Right atrium auricular region (tissue), 2 donors: ENCODE measurements around the gene AGAP5. TPM values are rescaled to one million over a fixed set of nuclear protein-coding genes. Genes with fewer than 3 reads are reported as not detected.
"Not testable (repeated sequence)": the region's sequence is repeated elsewhere in the genome, so short reads cannot be mapped to it uniquely, and the experiment has no call there.

Experiments
- DNase-seq: peaks from one replicate; pipeline ENCODE4 v3.0.0-alpha.2; 2019; ENCODE audit warnings: low spot score
- H3K27ac ChIP-seq, 2 donors: fragments of 200-600 bp; sonication (generic); 1 replicate in 1 of 2; 2 replicates in 1 of 2; pipeline ENCODE4 v1.5.1; 2016 to 2019
- H3K27me3 ChIP-seq, 2 donors: fragments of 200-600 bp; sonication (generic); one replicate each; pipeline versions ENCODE4 v1.5.1 to v1.6.0; 2017 to 2019
- H3K36me3 ChIP-seq: fragments of 200-600 bp; sonication (generic); one replicate; pipeline ENCODE4 v1.5.1; 2016
- H3K4me1 ChIP-seq, 2 donors: fragments of 200-600 bp; sonication (generic); one replicate each; pipeline versions ENCODE4 v1.5.1 to v1.6.0; 2017 to 2019
- H3K4me3 ChIP-seq, 2 donors: fragments of 200-600 bp; sonication (generic); 1 replicate in 1 of 2; 2 replicates in 1 of 2; pipeline ENCODE4 v1.5.1; 2017 to 2019; ENCODE audit warnings: mild to moderate bottlenecking in 1 of 2, moderate library complexity in 1 of 2
- H3K9me3 ChIP-seq, 2 donors: fragments of 200-600 bp; sonication (generic); one replicate each; pipeline ENCODE4 v1.5.1; 2019
- CTCF ChIP-seq, 2 donors: fragments of 200-600 bp; sonication (generic); IDR thresholded peaks; one replicate each; pipeline ENCODE4 v1.5.1; 2019; ENCODE audit warnings: antibody characterized with exemption in 2 of 2
- total RNA-seq, 2 donors: library from RNA; depleted of rRNA; stranded (reverse); fragments of >200 nt; gene quantifications; one replicate each; pipeline ENCODE4 v1.1.0, GENCODE V29; 2016

AGAP5 gene
- total RNA-seq, 2 donors from 2014 or later = 1.5 to 1.9 TPM

- not testable (repeated sequence) for H3K9me3 ChIP-seq, H3K4me1 ChIP-seq, H3K4me3 ChIP-seq
Observed at GRCh38 chr10:73687641-73688040, 10.3 kb downstream of the AGAP5 start.

GRCh38 chr10:73674546-73674945, 23.4 kb downstream of the AGAP5 start:
- H3K36me3 ChIP-seq, H3K9me3 ChIP-seq, H3K27ac ChIP-seq: not testable (repeated sequence)

More at GRCh38 chr10:73687641-73688040, 10.3 kb downstream of the AGAP5 start:
- H3K27me3 ChIP-seq, DNase-seq, H3K27ac ChIP-seq, H3K36me3 ChIP-seq: not testable (repeated sequence)

GRCh38 chr10:73668378-73668777, 29.5 kb downstream of the AGAP5 start:
- H3K27me3 ChIP-seq, H3K9me3 ChIP-seq, H3K36me3 ChIP-seq, DNase-seq, H3K4me3 ChIP-seq, H3K27ac ChIP-seq, H3K4me1 ChIP-seq: not testable (repeated sequence)

More at GRCh38 chr10:73674546-73674945, 23.4 kb downstream of the AGAP5 start:
- DNase-seq, H3K27me3 ChIP-seq, H3K4me3 ChIP-seq, H3K4me1 ChIP-seq: not testable (repeated sequence)

- H3K4me1 ChIP-seq, H3K9me3 ChIP-seq, DNase-seq, H3K36me3 ChIP-seq, H3K27ac ChIP-seq, H3K27me3 ChIP-seq, H3K4me3 ChIP-seq: not testable (repeated sequence)
Observed at GRCh38 chr10:73666153-73666809, 31.6 kb downstream of the AGAP5 start.

- not testable (repeated sequence) for H3K27me3 ChIP-seq, H3K9me3 ChIP-seq, H3K36me3 ChIP-seq, H3K4me1 ChIP-seq, H3K4me3 ChIP-seq, DNase-seq, H3K27ac ChIP-seq
Observed at GRCh38 chr10:73665581-73665980, 32.3 kb downstream of the AGAP5 start.

- not testable (repeated sequence) for H3K9me3 ChIP-seq, H3K27ac ChIP-seq, H3K4me1 ChIP-seq, H3K27me3 ChIP-seq, H3K4me3 ChIP-seq, H3K36me3 ChIP-seq
- peak; percentile 28 for DNase-seq
Observed at GRCh38 chr10:73664156-73665040, 33.5 kb downstream of the AGAP5 start.

- H3K9me3 ChIP-seq, H3K4me3 ChIP-seq, H3K36me3 ChIP-seq, H3K27ac ChIP-seq, H3K27me3 ChIP-seq: not testable (repeated sequence)
- peaks cover 0 to 13% of the 10 kb centered on the region in 2 donors for H3K4me1 ChIP-seq
- peak; percentile 44 for DNase-seq
Observed at GRCh38 chr10:73663621-73664020, 34.3 kb downstream of the AGAP5 start.

- not testable (repeated sequence) for H3K27ac ChIP-seq, H3K27me3 ChIP-seq, H3K4me3 ChIP-seq, H3K36me3 ChIP-seq, H3K9me3 ChIP-seq
- peaks cover 0 to 13% of the 10 kb centered on the region in 2 donors for H3K4me1 ChIP-seq
- peak; percentile 34 for DNase-seq
Observed at GRCh38 chr10:73662705-73663104, 35.2 kb downstream of the AGAP5 start.

- Histone ChIP-seq H3K4me3 (peak within 1 kb of the TSS; percentile 52 to 69), H3K36me3 (no peaks in the 10 kb centered on the region), H3K9me3 (no peaks in the 10 kb centered on the region), H3K27me3 (no peaks in the 10 kb centered on the region), H3K27ac (peak within 1 kb of the TSS; percentile 77 to 95), H3K4me1 (peaks cover 0 to 31% of the 10 kb centered on the region in 2 donors)
- TF ChIP-seq CTCF (IDR thresholded peaks at IDR 0.05) = no peak
- DNase-seq = no peak
Observed at GRCh38 chr10:73655990-73656298, 42.0 kb downstream of the AGAP5 start, which contains the start of gene SYNPO2L. SYNPO2L (minus strand) TSS chr10:73656029; CDS start chr10:73655922, 107 bp downstream.
